ENCODE data around the gene PGA5. TPM values are rescaled to one million over a fixed set of nuclear protein-coding genes. Genes with fewer than 3 reads are reported as not detected.

The PGA5 gene
- total and polyA plus RNA-seq, 7 donors, result 1.2 to 2.1 (median 1.8) TPM; not detected in 4

GRCh38 chr11:61280883-61281580 is 40.1 kb downstream of the PGA5 start:
- peaks cover 0 to 10% (median 0%) of the 10 kb centered on the region in 3 donors for H3K27me3 ChIP-seq
- H3K9me3 ChIP-seq, result no peaks in the 10 kb centered on the region
- H3K27ac ChIP-seq, result no peak overlapping the region
- no peak for TF ChIP-seq CTCF (IDR thresholded peaks at IDR 0.05)
- TF ChIP-seq POLR2A (IDR thresholded peaks at IDR 0.05), result no peak
- no peak for TF ChIP-seq EP300 (IDR thresholded peaks at IDR 0.05)
- intact Hi-C loops (cut with DNase I), result no loop called here
- H3K4me1 ChIP-seq, result peaks cover 0 to 8% (median 0%) of the 10 kb centered on the region in 4 donors
- H3K36me3 ChIP-seq, result no peaks in the 10 kb centered on the region
- WGBS, 2 donors, result 63 to 89% methylated on average over 20 of the region's 20 CpGs
- no peak for DNase-seq
- H3K4me3 ChIP-seq, result no peak overlapping the region

GRCh38 chr11:61281581-61282250 is 40.7 kb downstream of the PGA5 start:
- no peak overlapping the region for H3K4me3 ChIP-seq
- peak; percentile 71 for DNase-seq
- H3K27ac ChIP-seq, result no peak overlapping the region
- no peaks in the 10 kb centered on the region for H3K9me3 ChIP-seq
- 22 to 57% methylated on average over 35 of the region's 35 CpGs for WGBS, 2 donors
- H3K4me1 ChIP-seq, result peaks cover 0 to 8% (median 0%) of the 10 kb centered on the region in 4 donors
- H3K36me3 ChIP-seq, result no peaks in the 10 kb centered on the region
- peaks cover 0 to 10% (median 0%) of the 10 kb centered on the region in 3 donors for H3K27me3 ChIP-seq
- intact Hi-C loops (cut with DNase I), result no loop called here
- no peak for TF ChIP-seq CTCF (IDR thresholded peaks at IDR 0.05)
- TF ChIP-seq POLR2AphosphoS5 (IDR thresholded peaks at IDR 0.05), result no peak
- no peak for TF ChIP-seq POLR2A (IDR thresholded peaks at IDR 0.05)
- TF ChIP-seq EP300 (IDR thresholded peaks at IDR 0.05), result no peak

GRCh38 chr11:61283613-61284012 is 42.6 kb downstream of the PGA5 start:
- TF ChIP-seq POLR2AphosphoS5 (IDR thresholded peaks at IDR 0.05) (no peak), POLR2A (IDR thresholded peaks at IDR 0.05) (no peak), EP300 (IDR thresholded peaks at IDR 0.05) (no peak), CTCF (IDR thresholded peaks at IDR 0.05) (no peak)
- Histone ChIP-seq H3K4me3 (no peak overlapping the region), H3K27me3 (peaks cover 0 to 10% (median 0%) of the 10 kb centered on the region in 3 donors), H3K27ac (no peak overlapping the region), H3K4me1 (peaks cover 0 to 8% (median 0%) of the 10 kb centered on the region in 4 donors), H3K9me3 (no peaks in the 10 kb centered on the region), H3K36me3 (no peaks in the 10 kb centered on the region)
- 91 to 93% methylated on average over 4 of the region's 4 CpGs for WGBS, 2 donors
- no peak for DNase-seq
- intact Hi-C loops (cut with DNase I), result no loop called here

GRCh38 chr11:61287338-61287977 is 46.5 kb downstream of the PGA5 start:
- no peak for TF ChIP-seq EP300 (IDR thresholded peaks at IDR 0.05)
- TF ChIP-seq POLR2AphosphoS5 (IDR thresholded peaks at IDR 0.05), result no peak
- TF ChIP-seq POLR2A (IDR thresholded peaks at IDR 0.05), result no peak
- TF ChIP-seq CTCF (IDR thresholded peaks at IDR 0.05), result no peak
- DNase-seq, result no peak
- no peak overlapping the region for H3K27ac ChIP-seq
- no peaks in the 10 kb centered on the region for H3K36me3 ChIP-seq
- no peaks in the 10 kb centered on the region for H3K4me1 ChIP-seq
- 84 to 90% methylated on average over 14 of the region's 14 CpGs for WGBS, 2 donors
- H3K27me3 ChIP-seq, result peaks cover 0 to 6% (median 4%) of the 10 kb centered on the region in 3 donors
- no peaks in the 10 kb centered on the region for H3K9me3 ChIP-seq
- intact Hi-C loops (cut with DNase I), result no loop called here
- no peak overlapping the region for H3K4me3 ChIP-seq
